Chondrocyte (in vitro differentiated cells): ENCODE data around the gene CAMK2D. TPM values are rescaled to one million over a fixed set of nuclear protein-coding genes. Genes with fewer than 3 reads are reported as not detected.

Source experiments
- DNase-seq: peaks from one replicate; pipeline ENCODE4 v3.0.0; 2021; ENCODE audit warnings: mixed read lengths, low spot score
- H3K27ac Mint-ChIP-seq: one replicate; pipeline ENCODE4 v1.8.0; 2021; ENCODE audit warnings: mild to moderate bottlenecking, moderate library complexity, mixed read lengths; ENCODE audit not compliant: unreplicated experiment
- H3K27me3 Mint-ChIP-seq: 2 replicates; pipeline ENCODE4 v1.8.0; 2021; ENCODE audit warnings: low read depth, mixed read lengths
- H3K36me3 Mint-ChIP-seq: 2 replicates; pipeline ENCODE4 v1.8.0; 2021; ENCODE audit warnings: low read depth, mixed read lengths
- H3K4me1 Mint-ChIP-seq: 2 replicates; pipeline ENCODE4 v1.8.0; 2021; ENCODE audit warnings: low read depth, mild to moderate bottlenecking, mixed read lengths
- H3K4me3 Mint-ChIP-seq: one replicate; pipeline ENCODE4 v1.8.0; 2021; ENCODE audit warnings: mild to moderate bottlenecking, moderate library complexity, mixed read lengths; ENCODE audit not compliant: unreplicated experiment
- H3K9me3 Mint-ChIP-seq: 2 replicates; pipeline ENCODE4 v1.8.0; 2021; ENCODE audit warnings: low read depth, mixed read lengths
- CTCF ChIP-seq: fragments of 200-600 bp; sonication (generic); IDR thresholded peaks from 2 replicates; pipeline ENCODE4 v1.5.0; 2021; ENCODE audit warnings: antibody characterized with exemption, mild to moderate bottlenecking, moderate library complexity
- total RNA-seq: library from RNA; stranded (reverse); gene quantifications from 3 replicates; pipeline ENCODE4 v1.2.1, GENCODE V29; 2021

The CAMK2D gene
- total RNA-seq, 1 donor from 2014 or later = 73.7 TPM

- no peak overlapping the region for H3K27ac Mint-ChIP-seq
- peaks cover 11% of the 10 kb centered on the region for H3K36me3 Mint-ChIP-seq
- no peak for DNase-seq
- H3K27me3 Mint-ChIP-seq = no peaks in the 10 kb centered on the region
- H3K4me1 Mint-ChIP-seq = peaks cover 22% of the 10 kb centered on the region
- no peak overlapping the region for H3K4me3 Mint-ChIP-seq
- H3K9me3 Mint-ChIP-seq = no peaks in the 10 kb centered on the region
- TF ChIP-seq CTCF = no peak
Observed at GRCh38 chr4:113744667-113745240, 16.8 kb downstream of the CAMK2D start.

GRCh38 chr4:113743690-113744089, 17.8 kb downstream of the CAMK2D start:
- no peak overlapping the region for H3K27ac Mint-ChIP-seq
- no peaks in the 10 kb centered on the region for H3K27me3 Mint-ChIP-seq
- no peak for DNase-seq
- H3K4me3 Mint-ChIP-seq = no peak overlapping the region
- H3K4me1 Mint-ChIP-seq = peaks cover 26% of the 10 kb centered on the region
- H3K9me3 Mint-ChIP-seq = no peaks in the 10 kb centered on the region
- no peak for TF ChIP-seq CTCF
- H3K36me3 Mint-ChIP-seq = peaks cover 11% of the 10 kb centered on the region

- DNase-seq = no peak
- Mint-ChIP-seq H3K27me3 (no peaks in the 10 kb centered on the region), H3K4me3 (no peak overlapping the region), H3K36me3 (peaks cover 6% of the 10 kb centered on the region), H3K4me1 (peaks cover 30% of the 10 kb centered on the region), H3K9me3 (no peaks in the 10 kb centered on the region), H3K27ac (no peak overlapping the region)
- no peak for TF ChIP-seq CTCF
Observed at GRCh38 chr4:113742643-113743042, 18.9 kb downstream of the CAMK2D start.

- no peak for TF ChIP-seq CTCF
- Mint-ChIP-seq H3K27ac (no peak overlapping the region), H3K4me3 (no peak overlapping the region), H3K36me3 (peaks cover 6% of the 10 kb centered on the region), H3K27me3 (no peaks in the 10 kb centered on the region), H3K9me3 (no peaks in the 10 kb centered on the region), H3K4me1 (peaks cover 35% of the 10 kb centered on the region)
- no peak for DNase-seq
Observed at GRCh38 chr4:113741956-113742355, 19.6 kb downstream of the CAMK2D start.

- Mint-ChIP-seq H3K36me3 (peaks cover 6% of the 10 kb centered on the region), H3K27ac (no peak overlapping the region), H3K27me3 (no peaks in the 10 kb centered on the region), H3K4me3 (no peak overlapping the region), H3K9me3 (no peaks in the 10 kb centered on the region), H3K4me1 (peaks cover 43% of the 10 kb centered on the region)
- DNase-seq = no peak
- no peak for TF ChIP-seq CTCF
Observed at GRCh38 chr4:113740857-113741379, 20.6 kb downstream of the CAMK2D start.
